ENCODE results near the gene WWOX. TPM values are rescaled to one million over a fixed set of nuclear protein-coding genes. Genes with fewer than 3 reads are reported as not detected.

Gene WWOX
- total RNA-seq, 4 donors from 2014 or later: 76.8 to 102 (median 83.6) TPM

DNA sequence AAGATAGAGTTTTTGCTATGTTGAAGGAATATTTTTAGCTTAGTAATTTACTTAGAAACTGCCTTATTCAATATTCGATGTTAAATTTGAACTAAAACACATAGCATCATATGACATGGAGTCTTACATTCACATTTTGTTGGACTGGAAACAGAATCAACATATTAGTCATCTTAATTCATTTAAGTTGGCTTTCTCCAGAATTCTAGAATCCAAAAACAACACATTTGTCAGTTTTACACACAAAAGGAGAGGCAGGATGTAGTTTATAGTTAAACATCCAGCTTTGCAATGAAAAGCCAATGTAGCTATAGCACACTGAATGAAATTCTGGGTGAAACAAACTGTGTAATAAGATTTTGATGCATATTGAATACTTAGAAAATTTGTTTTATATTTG, 43.3 kb downstream of the WWOX start:
- peaks cover 0 to 13% (median 3%) of the 10 kb centered on the region in 4 donors for H3K4me1 ChIP-seq
- TF ChIP-seq EP300 (IDR thresholded peaks at IDR 0.05) (no peak), CTCF (IDR thresholded peaks at IDR 0.05) (no peak), POLR2A (IDR thresholded peaks at IDR 0.05) (no peak)
- no peaks in the 10 kb centered on the region for H3K9me3 ChIP-seq
- 50 to 64% methylated on average over 1 of the region's 1 CpG for WGBS, 2 donors
- no peaks in the 10 kb centered on the region for H3K36me3 ChIP-seq
- no peaks in the 10 kb centered on the region for H3K27me3 ChIP-seq
- H3K27ac ChIP-seq: no peak overlapping the region
- no peak overlapping the region for H3K4me3 ChIP-seq
- DNase-seq (ENCODE audit: low spot score in 2 of 2): no peak

GRCh38 chr16:78146807-78147206, 47.4 kb downstream of the WWOX start:
- WGBS, 2 donors: 83 to 86% methylated on average over 5 of the region's 5 CpGs
- H3K27ac ChIP-seq: no peak overlapping the region
- H3K4me3 ChIP-seq: no peak overlapping the region
- H3K4me1 ChIP-seq: peaks cover 0 to 13% (median 3%) of the 10 kb centered on the region in 4 donors
- no peaks in the 10 kb centered on the region for H3K27me3 ChIP-seq
- TF ChIP-seq CTCF (IDR thresholded peaks at IDR 0.05) (no peak), EP300 (IDR thresholded peaks at IDR 0.05) (no peak), POLR2A (IDR thresholded peaks at IDR 0.05) (no peak)
- no peak for DNase-seq (ENCODE audit: low spot score in 2 of 2)
- H3K36me3 ChIP-seq: peaks cover 0 to 11% (median 0%) of the 10 kb centered on the region in 3 donors
- H3K9me3 ChIP-seq: no peaks in the 10 kb centered on the region

GRCh38 chr16:78147911-78148401, 48.5 kb downstream of the WWOX start:
- no peak for DNase-seq (ENCODE audit: low spot score in 2 of 2)

GRCh38 chr16:78150233-78150632, 50.8 kb downstream of the WWOX start:
- TF ChIP-seq EP300 (IDR thresholded peaks at IDR 0.05): no peak
- no peak for TF ChIP-seq POLR2A (IDR thresholded peaks at IDR 0.05)
- no peak for TF ChIP-seq CTCF (IDR thresholded peaks at IDR 0.05)
- WGBS, 2 donors: 86 to 88% methylated on average over 6 of the region's 6 CpGs
- peaks cover 0 to 11% (median 0%) of the 10 kb centered on the region in 3 donors for H3K36me3 ChIP-seq

More at GRCh38 chr16:78147911-78148401, 48.5 kb downstream of the WWOX start:
- no peak overlapping the region for H3K4me3 ChIP-seq
- H3K4me1 ChIP-seq: peaks cover 0 to 5% (median under 1%) of the 10 kb centered on the region in 4 donors
- WGBS, 2 donors: 62 to 68% methylated on average over 10 of the region's 10 CpGs
- no peak overlapping the region for H3K27ac ChIP-seq
- peaks cover 0 to 11% (median 0%) of the 10 kb centered on the region in 3 donors for H3K36me3 ChIP-seq
- no peaks in the 10 kb centered on the region for H3K9me3 ChIP-seq
- TF ChIP-seq POLR2A (IDR thresholded peaks at IDR 0.05) (no peak), EP300 (IDR thresholded peaks at IDR 0.05) (no peak), CTCF (IDR thresholded peaks at IDR 0.05) (no peak)
- no peaks in the 10 kb centered on the region for H3K27me3 ChIP-seq

GRCh38 chr16:78154729-78155461, 55.4 kb downstream of the WWOX start:
- WGBS, 2 donors: 68 to 72% methylated on average over 5 of the region's 5 CpGs
- TF ChIP-seq CTCF (IDR thresholded peaks at IDR 0.05) (no peak), EP300 (IDR thresholded peaks at IDR 0.05) (no peak), POLR2A (IDR thresholded peaks at IDR 0.05) (no peak)
- no peaks in the 10 kb centered on the region for H3K4me1 ChIP-seq
- H3K36me3 ChIP-seq: peaks cover 0 to 5% (median 0%) of the 10 kb centered on the region in 3 donors
- H3K27me3 ChIP-seq: no peaks in the 10 kb centered on the region
- no peak overlapping the region for H3K4me3 ChIP-seq
- H3K9me3 ChIP-seq: peaks cover 0 to 10% (median under 1%) of the 10 kb centered on the region in 4 donors
- no peak overlapping the region for H3K27ac ChIP-seq
- no peak for DNase-seq (ENCODE audit: low spot score in 2 of 2)

More at GRCh38 chr16:78150233-78150632, 50.8 kb downstream of the WWOX start:
- no peaks in the 10 kb centered on the region for H3K4me1 ChIP-seq
- no peaks in the 10 kb centered on the region for H3K9me3 ChIP-seq
- H3K27ac ChIP-seq: no peak overlapping the region
- no peak overlapping the region for H3K4me3 ChIP-seq
- H3K27me3 ChIP-seq: no peaks in the 10 kb centered on the region
- DNase-seq (ENCODE audit: low spot score in 2 of 2): no peak
